Raji (cell line): Measurements from ENCODE around the gene ANO2.

ENCODE experiments used
- POLR2A ChIP-seq: IDR thresholded peaks from 2 replicates; pipeline ENCODE4 v1.6.1; 2011; ENCODE audit warnings: low read depth, low read length, control low read depth; ENCODE audit not compliant: insufficient read depth

The ANO2 gene

GRCh38 chr12:5969156-5969973, 24.3 kb upstream of the ANO2 start:
- no peak for TF ChIP-seq POLR2A

DNA sequence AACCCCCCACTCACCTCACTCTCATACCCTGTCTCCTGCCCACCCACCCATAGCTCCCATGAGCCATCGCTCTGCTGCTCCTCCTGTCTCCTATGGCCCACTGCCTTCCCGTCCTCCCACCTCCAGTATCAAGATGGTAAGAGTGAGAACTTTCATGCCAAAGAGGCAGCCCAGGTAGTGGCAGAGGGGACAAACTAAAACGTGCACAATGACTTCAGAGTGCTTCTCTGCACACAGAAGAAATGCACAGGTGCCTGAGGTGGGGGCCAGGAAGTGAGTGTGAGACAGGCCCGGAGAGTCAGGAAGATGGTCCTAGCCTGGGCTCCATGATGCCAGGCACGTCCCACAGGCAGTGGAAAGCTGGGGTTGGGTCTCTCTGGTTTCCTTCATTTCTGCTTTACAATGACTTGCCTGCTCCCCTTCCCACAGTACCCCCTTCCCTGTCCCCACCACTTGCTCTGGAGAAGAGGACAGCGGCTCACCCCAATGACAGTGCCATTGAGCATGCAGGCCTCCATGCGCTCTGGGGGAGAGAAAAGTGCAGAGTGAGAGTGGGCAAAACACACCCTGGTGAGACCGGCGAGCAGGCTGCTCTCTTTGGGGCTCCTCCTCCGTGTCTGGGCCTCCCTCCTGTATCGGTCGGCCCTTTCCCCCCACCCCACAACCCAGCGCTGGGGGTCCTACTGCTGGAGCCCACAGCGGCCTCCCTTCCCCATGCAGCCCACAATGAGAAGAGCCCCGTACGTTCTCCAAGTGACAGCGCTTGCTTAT, 22.8 kb upstream of the ANO2 start:
- no peak for TF ChIP-seq POLR2A

DNA sequence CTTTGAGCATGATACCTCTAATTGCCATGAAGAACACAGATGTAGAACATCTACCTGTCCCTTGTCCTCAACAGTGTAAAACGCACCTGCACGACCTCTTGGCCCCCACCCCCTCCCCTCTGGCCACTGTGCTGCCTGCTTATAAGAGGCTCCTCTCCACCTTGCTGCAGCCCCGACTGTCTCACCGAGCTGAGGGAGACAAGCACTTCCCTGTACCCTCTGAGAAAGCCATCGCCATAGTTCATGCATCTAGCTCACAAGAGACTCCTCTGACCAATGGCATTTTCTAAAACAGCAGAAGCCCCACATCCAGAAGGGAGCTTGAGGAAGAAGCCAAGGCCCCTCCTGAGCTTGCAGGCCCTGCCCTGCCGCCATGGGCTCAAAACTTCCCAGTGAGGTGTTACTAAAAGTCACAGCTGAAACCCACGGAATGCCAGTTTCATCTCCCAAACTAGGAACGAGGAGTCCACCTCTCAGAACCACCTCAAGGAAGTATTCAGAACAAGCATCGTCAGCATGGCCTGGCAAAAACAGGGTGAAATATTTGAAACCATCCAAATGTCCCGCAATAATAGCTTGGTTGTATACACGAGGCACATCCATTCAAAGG, 21.5 kb upstream of the ANO2 start:
- no peak for TF ChIP-seq POLR2A

- TF ChIP-seq POLR2A: no peak
Observed at GRCh38 chr12:5965950-5966383, 20.9 kb upstream of the ANO2 start.

DNA sequence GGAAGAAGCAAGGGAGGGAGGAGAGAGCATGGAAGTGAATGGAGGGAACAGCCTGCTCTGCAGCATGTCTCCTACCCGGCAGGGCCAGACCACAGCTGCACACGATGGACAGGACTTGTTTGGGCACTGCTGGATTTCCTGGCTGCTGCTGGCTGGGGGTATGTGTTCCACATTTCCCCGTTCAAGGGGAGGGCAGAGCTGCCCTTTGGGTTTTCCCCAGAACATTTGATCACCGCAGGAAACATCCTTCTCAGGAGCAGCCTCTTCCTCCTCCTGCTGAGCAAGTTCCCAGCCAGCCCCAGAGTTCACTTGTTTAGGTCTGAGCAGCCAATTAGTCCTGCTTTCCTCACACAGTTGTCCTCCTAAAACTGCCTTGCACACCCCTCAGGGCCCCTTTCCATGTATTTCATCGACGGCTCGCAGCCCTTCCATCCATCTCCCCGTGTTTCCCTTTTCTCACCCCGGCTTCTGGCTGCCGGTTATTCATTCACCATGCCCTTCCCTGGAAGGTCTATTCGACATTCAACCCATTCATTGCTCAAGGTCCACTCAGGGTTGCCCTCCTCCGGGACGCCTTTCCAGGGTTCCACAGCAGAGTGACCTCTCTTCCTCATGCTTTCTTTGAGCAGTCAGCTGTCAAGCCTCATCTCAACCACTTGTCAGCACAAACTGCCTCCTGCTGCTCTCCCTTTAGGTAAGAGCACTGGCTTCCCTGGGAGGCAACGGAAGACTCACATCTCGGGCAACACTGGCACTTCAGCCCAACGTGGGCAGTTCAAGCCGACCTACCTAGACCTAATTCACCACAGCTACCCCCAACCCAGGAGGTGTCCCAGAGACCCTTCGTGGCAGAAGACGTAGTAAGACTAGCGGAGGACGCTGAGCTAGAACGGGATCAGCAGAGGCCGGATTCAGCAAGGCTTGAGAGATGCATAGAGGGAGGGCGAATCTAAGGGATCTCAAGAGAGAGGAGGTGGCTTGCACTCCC, 20.1 kb upstream of the ANO2 start:
- no peak for TF ChIP-seq POLR2A

GRCh38 chr12:5963515-5963914, 18.5 kb upstream of the ANO2 start:
- TF ChIP-seq POLR2A: no peak

GRCh38 chr12:5960783-5961182, 15.7 kb upstream of the ANO2 start:
- TF ChIP-seq POLR2A: no peak

GRCh38 chr12:5956987-5957386, 11.9 kb upstream of the ANO2 start:
- no peak for TF ChIP-seq POLR2A

- TF ChIP-seq POLR2A: no peak
Observed at GRCh38 chr12:5954661-5955060, 9.6 kb upstream of the ANO2 start.

DNA sequence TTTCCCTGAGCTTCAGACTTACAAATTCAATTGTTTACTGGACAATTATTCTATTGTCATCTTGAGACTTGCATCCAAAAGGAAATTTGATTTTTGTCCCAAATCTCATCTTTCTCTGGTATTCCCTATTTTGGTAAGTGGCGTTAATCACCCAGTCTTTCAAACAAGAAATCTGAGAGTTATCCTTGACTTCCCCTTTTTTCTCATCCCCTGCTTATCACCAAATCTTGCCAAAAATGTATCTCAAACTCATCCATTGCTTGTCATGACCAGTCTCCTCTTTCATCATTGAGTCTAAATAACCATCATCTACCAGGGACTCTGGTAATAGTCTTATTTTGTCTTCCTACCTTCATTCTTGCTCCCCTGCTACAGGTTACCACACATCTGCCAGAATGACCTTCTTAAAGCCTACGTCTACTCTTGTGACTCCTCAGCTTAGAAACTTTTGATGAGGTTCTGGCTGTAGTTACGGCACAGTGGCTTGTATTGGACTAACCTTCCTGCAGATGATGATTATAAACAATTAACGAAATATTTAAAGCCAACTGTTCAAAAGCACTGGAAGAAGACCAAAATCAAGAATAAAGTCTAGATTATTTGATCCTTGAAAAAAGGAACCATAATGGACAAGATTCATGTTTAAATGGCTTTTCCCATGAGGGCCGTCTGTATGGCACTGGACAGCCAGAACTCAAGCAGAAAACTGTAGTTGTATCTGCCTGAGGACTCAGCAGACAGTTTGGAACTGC, 9.0 kb upstream of the ANO2 start:
- no peak for TF ChIP-seq POLR2A

- no peak for TF ChIP-seq POLR2A
Observed at GRCh38 chr12:5952031-5952430, 7.0 kb upstream of the ANO2 start.

GRCh38 chr12:5948696-5949095, 3.6 kb upstream of the ANO2 start:
- no peak for TF ChIP-seq POLR2A

GRCh38 chr12:5947006-5947405, 1.9 kb upstream of the ANO2 start:
- no peak for TF ChIP-seq POLR2A

DNA sequence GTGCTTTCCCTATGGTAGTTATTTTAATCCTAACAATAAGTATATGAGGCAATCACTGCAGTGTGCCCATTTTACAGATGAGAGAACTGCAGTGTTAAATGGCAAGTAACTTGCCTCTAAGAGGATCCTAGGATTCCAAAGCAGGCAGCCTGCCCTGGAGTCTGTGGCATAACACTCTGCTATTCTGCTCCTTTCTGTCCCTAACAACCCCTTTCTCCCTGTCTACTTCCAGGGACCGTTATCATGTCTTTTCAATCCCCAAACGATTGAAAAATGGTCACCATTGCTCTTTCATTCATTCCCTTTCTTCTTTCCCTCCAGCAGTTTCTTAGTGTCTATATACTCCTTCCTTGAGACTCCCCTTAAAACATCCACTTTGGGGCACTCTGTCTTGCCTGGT, 1.3 kb upstream of the ANO2 start:
- no peak for TF ChIP-seq POLR2A
